Peyer's patch (tissue), 4 donors: ENCODE measurements around the gene RCOR1.

Source experiments
- POLR2A ChIP-seq, 2 donors: fragments of 450-650 bp; IDR thresholded peaks; one replicate each; pipeline ENCODE4 v1.5.1; 2017; ENCODE audit warnings: antibody characterized with exemption in 2 of 2, mild to moderate bottlenecking in 2 of 2, moderate library complexity in 2 of 2
- TF ChIP-seq, protein P1 (sequence below), 6 experiments: fragments of 450-650 bp in 4 of 6; fragments of 200-600 bp in 2 of 6; sonication (generic) in 1 of 6; IDR thresholded peaks; one replicate each; pipeline ENCODE4 v1.5.1; 2017 to 2019; ENCODE audit warnings: antibody characterized with exemption in 6 of 6, mild to moderate bottlenecking in 3 of 6, moderate library complexity in 1 of 6

DNA sequence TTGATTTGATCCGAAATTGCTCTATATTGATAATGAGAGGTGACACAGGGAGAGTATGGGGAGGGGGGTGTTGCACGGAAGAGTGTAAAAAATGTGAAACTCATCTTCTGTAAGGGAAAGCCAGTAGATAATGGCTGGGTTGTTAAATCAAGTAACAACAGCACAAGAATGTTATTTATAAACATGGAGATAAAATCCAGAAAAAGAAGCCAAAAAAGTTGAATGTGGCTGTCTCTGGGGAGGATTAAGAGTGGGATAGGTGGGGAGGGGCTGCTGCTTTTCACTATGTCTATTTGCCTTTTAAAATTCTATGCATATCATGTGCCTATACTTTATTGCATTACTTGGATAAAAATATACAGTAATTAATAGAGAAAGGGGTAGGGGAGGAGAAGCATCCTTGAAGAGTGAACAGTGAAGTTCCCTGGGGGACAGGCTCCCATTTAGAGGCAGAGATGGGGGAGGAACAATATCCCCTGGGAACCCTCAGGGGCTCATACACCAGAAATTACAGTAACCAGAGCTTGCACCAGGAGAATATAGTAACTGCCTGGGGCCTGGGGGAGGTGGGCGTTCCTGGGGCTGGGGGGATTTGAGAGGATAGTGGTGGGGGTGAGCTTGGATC is 43.7 kb upstream of the RCOR1 start:
- TF ChIP-seq, protein P1, sequence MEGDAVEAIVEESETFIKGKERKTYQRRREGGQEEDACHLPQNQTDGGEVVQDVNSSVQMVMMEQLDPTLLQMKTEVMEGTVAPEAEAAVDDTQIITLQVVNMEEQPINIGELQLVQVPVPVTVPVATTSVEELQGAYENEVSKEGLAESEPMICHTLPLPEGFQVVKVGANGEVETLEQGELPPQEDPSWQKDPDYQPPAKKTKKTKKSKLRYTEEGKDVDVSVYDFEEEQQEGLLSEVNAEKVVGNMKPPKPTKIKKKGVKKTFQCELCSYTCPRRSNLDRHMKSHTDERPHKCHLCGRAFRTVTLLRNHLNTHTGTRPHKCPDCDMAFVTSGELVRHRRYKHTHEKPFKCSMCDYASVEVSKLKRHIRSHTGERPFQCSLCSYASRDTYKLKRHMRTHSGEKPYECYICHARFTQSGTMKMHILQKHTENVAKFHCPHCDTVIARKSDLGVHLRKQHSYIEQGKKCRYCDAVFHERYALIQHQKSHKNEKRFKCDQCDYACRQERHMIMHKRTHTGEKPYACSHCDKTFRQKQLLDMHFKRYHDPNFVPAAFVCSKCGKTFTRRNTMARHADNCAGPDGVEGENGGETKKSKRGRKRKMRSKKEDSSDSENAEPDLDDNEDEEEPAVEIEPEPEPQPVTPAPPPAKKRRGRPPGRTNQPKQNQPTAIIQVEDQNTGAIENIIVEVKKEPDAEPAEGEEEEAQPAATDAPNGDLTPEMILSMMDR (IDR thresholded peaks at IDR 0.05) = no peak
- TF ChIP-seq POLR2A (IDR thresholded peaks at IDR 0.05) = no peak
